Heart left ventricle (tissue), 16 donors: ENCODE measurements around the gene KIAA0753. TPM values are rescaled to one million over a fixed set of nuclear protein-coding genes. Genes with fewer than 3 reads are reported as not detected.

ENCODE experiments used
- ATAC-seq, 4 donors: fragments of 200-7000 bp; cut with Tn5 transposase; one replicate each; pipeline ENCODE4 v1.9.1; 2020 to 2022; ENCODE audit warnings: moderate library complexity in 4 of 4, mild to moderate bottlenecking in 3 of 4, moderate number of reproducible peaks in 1 of 4
- DNase-seq, 5 donors: peaks; one replicate each; pipeline ENCODE4 v3.0.0-alpha.2; 2020
- H3K27ac ChIP-seq, 12 donors: fragments of 200-600 bp; sonication (generic) in 4 of 12; one replicate each; pipeline versions ENCODE4 v1.5.0 to v1.8.0; 2016 to 2022; ENCODE audit warnings: mild to moderate bottlenecking in 2 of 12
- H3K27me3 ChIP-seq, 9 donors: fragments of 200-600 bp; sonication (generic) in 2 of 9; one replicate each; pipeline versions ENCODE4 v1.5.1 to v1.8.0; 2016 to 2022; ENCODE audit warnings: mild to moderate bottlenecking in 3 of 9
- H3K36me3 ChIP-seq, 9 donors: fragments of 200-600 bp; sonication (generic) in 2 of 9; one replicate each; pipeline versions ENCODE4 v1.5.0 to v1.8.0; 2018 to 2022; ENCODE audit warnings: mild to moderate bottlenecking in 2 of 9
- H3K4me1 ChIP-seq, 12 donors: fragments of 200-600 bp; sonication (generic) in 4 of 12; one replicate each; pipeline versions ENCODE4 v1.5.0 to v1.8.0; 2016 to 2022; ENCODE audit warnings: mild to moderate bottlenecking in 3 of 12
- H3K4me3 ChIP-seq, 12 donors: fragments of 200-600 bp; sonication (generic) in 4 of 12; one replicate each; pipeline versions ENCODE4 v1.5.0 to v1.8.0; 2017 to 2022; ENCODE audit warnings: mild to moderate bottlenecking in 9 of 12, moderate library complexity in 4 of 12
- H3K9me3 ChIP-seq, 12 donors: fragments of 200-600 bp; sonication (generic) in 4 of 12; one replicate each; pipeline versions ENCODE4 v1.5.0 to v1.8.0; 2016 to 2022; ENCODE audit warnings: mild to moderate bottlenecking in 1 of 12
- CTCF ChIP-seq, 12 donors: fragments of 200-600 bp; sonication (generic) in 4 of 12; IDR thresholded peaks; one replicate each; pipeline versions ENCODE4 v1.5.0 to v1.8.0; 2018 to 2022; ENCODE audit warnings: antibody characterized with exemption in 12 of 12, mild to moderate bottlenecking in 5 of 12
- POLR2A ChIP-seq, 2 donors: fragments of 450-650 bp; IDR thresholded peaks; one replicate each; pipeline ENCODE4 v1.6.1; 2017; ENCODE audit warnings: antibody characterized with exemption in 2 of 2, mild to moderate bottlenecking in 2 of 2, moderate library complexity in 2 of 2
- WGBS, 4 donors: extraction: QIAGEN DNeasy Blood & Tissue Kit in 2 of 4; methylation state at CpG; one replicate each; pipeline versions ENCODE4 v1.1.5 to v1.1.7; 2013 to 2018; 5-methylcytosine and 5-hydroxymethylcytosine counted together
- intact Hi-C, 10 donors: fragments of 100-400 bp; cut with DNase I; formaldehyde crosslinking; loops; one replicate each; pipeline versions ENCODE4 v1.11.1 to v1.14.2; 2022
- polyA plus RNA-seq, 2 donors: library from polyadenylated mRNA; stranded (reverse); fragments of 200-250 nt; gene quantifications; one replicate each; pipeline ENCODE4 v1.2.3, GENCODE V29; 2013
- total RNA-seq, 9 donors: library from RNA; depleted of rRNA in 2 of 9; stranded (reverse); fragments of >200 nt in 2 of 9; fragmentation: NEBNext Ultra II Directional in 3 of 9; extraction: Animal tissue kit (Norgen Biotek cat#: 25700) in 3 of 9; gene quantifications; one replicate each; pipeline versions ENCODE4 v1.1.0 to v1.2.4, GENCODE V29; 2016 to 2023
- donor health status: ischemic (EF 13 %, LVEDD 7.1; RV severe dilation, severe dysfunction).
- donor health status: healthy with polysubstance abuse.
- donor health status: DM: no; HTN: yes; CAD: no.
- donor health status: DM: no; HTN: no; CAD: no.
- donor health status: ischemic (EF 25% LVEDD 6.9; RV normal size, moderate dysfunction).
- donor health status: ischemic (EF 25% LVEDD 5.7; RV mildly dilated, moderate dysfunction).
- donor health status: healthy.
- donor health status: DM: yes; HTN: yes; CAD: no.
- donor health status: ischemic (EF 35%, LVEDD 5.7; RV mildly dilated, moderate dysfunction).
- donor health status: nonischemic (EF 11% LVEDD 7.7; RV severe dilation, severe dysfunction).
- donor health status: DM: yes; HTN: yes; CAD: no.
- donor health status: PGD.
- donor health status: ischemic (EF 29% LVEDD 5.4; RV normal size, mild dysfunction).
- donor health status: nonischemic (EF 23%, LVEDD 6.1; RV moderate dilation, normal function).

The KIAA0753 gene
- total and polyA plus RNA-seq, 11 donors, result 2.7 to 10.2 (median 5.0) TPM

GRCh38 chr17:6571452-6571781 is 69.1 kb downstream of the KIAA0753 start:
- no peak for DNase-seq
- 80 to 90% (median 85%) methylated on average over 7 of the region's 7 CpGs for WGBS, 4 donors
- Histone ChIP-seq H3K27ac (no peak overlapping the region), H3K4me3 (no peak overlapping the region), H3K36me3 (no peaks in the 10 kb centered on the region), H3K9me3 (no peaks in the 10 kb centered on the region), H3K4me1 (peaks cover 0 to 22% (median 11%) of the 10 kb centered on the region in 12 donors), H3K27me3 (no peaks in the 10 kb centered on the region)
- intact Hi-C loops, result loop anchor here in 4 of 10 donors (5.0 to 10.0 kb wide), 2 partner anchors 97 to 104 kb away; no protein-coding TSS in a partner anchor
- no peak for ATAC-seq
- TF ChIP-seq POLR2A (IDR thresholded peaks at IDR 0.05) (no peak), CTCF (IDR thresholded peaks at IDR 0.05) (no peak)

GRCh38 chr17:6570731-6571451 is 69.6 kb downstream of the KIAA0753 start:
- 86 to 94% (median 91%) methylated on average over 15 to 18 of the region's 18 CpGs for WGBS, 4 donors
- Histone ChIP-seq H3K9me3 (no peaks in the 10 kb centered on the region), H3K4me3 (no peak overlapping the region), H3K27ac (no peak overlapping the region), H3K36me3 (no peaks in the 10 kb centered on the region), H3K27me3 (no peaks in the 10 kb centered on the region), H3K4me1 (peaks cover 0 to 17% (median 11%) of the 10 kb centered on the region in 12 donors)
- DNase-seq (no peak), ATAC-seq (no peak)
- intact Hi-C loops, result loop anchor here in 4 of 10 donors (5.0 to 10.0 kb wide), 2 partner anchors 96 to 104 kb away; no protein-coding TSS in a partner anchor
- TF ChIP-seq CTCF (IDR thresholded peaks at IDR 0.05) (no peak), POLR2A (IDR thresholded peaks at IDR 0.05) (no peak)

DNA sequence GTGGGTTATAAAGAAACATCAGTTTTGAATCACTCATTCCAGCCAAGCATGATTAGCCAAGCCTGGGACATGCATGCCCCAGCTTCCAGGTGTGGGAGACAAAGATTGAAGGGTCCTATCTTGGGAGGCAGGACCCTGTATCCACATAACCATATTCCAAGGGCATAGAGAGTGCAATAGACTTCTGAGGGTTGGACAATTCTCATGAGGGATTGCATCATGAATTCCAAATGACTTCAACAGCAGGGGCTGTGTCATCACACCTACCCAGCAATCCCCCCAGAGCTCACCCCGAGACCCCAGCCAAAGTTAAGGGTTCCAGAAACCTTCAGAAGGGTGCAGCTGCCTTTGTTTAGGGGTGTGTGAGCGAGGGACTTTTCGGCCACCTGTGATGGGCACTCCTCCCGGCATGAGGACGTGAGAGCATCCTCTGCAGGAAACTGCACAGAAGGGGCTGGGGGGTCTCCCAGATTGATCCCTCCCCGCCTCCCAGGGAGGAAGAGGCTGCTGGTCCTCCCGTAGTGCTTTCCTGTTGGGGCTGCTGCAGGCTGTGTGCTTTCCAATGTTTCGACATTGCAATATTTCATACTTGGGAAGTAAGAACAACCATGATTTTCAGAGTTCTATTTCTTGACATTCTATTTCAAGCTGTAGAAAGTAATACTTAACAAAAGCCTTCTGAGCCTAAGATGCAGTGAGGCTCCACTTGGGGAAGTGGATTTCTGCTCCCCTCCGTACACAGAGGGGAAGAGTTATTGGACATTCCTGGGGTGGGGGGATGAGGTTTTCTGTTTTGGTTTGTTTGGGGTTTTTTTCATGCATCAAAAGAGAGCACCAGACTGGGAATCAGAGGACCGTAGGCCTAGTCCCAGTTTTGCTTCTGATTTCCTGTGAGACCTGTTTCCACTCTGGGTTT is 70.9 kb downstream of the KIAA0753 start:
- Histone ChIP-seq H3K4me1 (peaks cover 0 to 4% (median under 1%) of the 10 kb centered on the region in 12 donors), H3K36me3 (no peaks in the 10 kb centered on the region), H3K27me3 (no peaks in the 10 kb centered on the region), H3K4me3 (no peak overlapping the region), H3K27ac (no peak overlapping the region), H3K9me3 (no peaks in the 10 kb centered on the region)
- 69 to 82% (median 79%) methylated on average over 9 to 10 of the region's 10 CpGs for WGBS, 4 donors
- intact Hi-C loops, result loop anchor here in 4 of 10 donors (5.0 to 10.0 kb wide), 2 partner anchors 95 to 102 kb away; no protein-coding TSS in a partner anchor
- DNase-seq, result no peak
- ATAC-seq, result no peak
- no peak for TF ChIP-seq CTCF (IDR thresholded peaks at IDR 0.05)
- no peak for TF ChIP-seq POLR2A (IDR thresholded peaks at IDR 0.05)

DNA sequence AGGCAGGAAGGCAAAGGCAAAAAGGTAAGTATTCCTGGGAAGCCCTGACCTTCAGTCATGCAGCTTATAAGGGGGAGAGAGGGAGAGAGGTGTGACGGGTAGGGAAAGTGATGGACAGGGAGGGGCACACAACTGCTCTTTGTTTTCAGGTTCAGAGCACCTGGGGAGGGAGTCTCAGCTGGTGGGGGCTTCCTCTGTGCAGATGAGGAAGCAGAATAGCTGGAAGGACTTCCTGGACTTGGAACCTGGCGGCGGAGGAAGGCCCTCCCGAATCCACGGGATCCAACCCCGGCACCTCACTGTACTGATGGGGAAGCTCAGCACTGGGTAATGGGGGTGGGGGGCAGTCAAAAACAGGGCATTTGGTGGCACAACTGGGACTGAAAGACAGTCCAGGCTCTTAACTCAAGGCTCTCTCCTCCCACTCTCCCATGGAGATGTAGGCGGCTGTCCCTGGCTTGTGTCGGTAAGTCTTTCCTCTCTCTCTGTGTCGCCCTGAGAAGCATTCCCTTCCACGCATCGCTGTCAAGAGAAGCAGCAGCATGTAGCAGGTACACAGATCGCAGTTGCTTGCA is 72.2 kb downstream of the KIAA0753 start:
- no peaks in the 10 kb centered on the region for H3K36me3 ChIP-seq
- H3K27ac ChIP-seq, result no peak overlapping the region
- H3K9me3 ChIP-seq, result no peaks in the 10 kb centered on the region
- TF ChIP-seq POLR2A (IDR thresholded peaks at IDR 0.05), result no peak
- no peak for TF ChIP-seq CTCF (IDR thresholded peaks at IDR 0.05)
- H3K27me3 ChIP-seq, result no peaks in the 10 kb centered on the region
- no peaks in the 10 kb centered on the region for H3K4me1 ChIP-seq
- ATAC-seq (no peak), DNase-seq (no peak)
- H3K4me3 ChIP-seq, result no peak overlapping the region
- 75 to 80% (median 79%) methylated on average over 12 of the region's 12 CpGs for WGBS, 4 donors
- intact Hi-C loops, result no loop called here
